Measurements from ENCODE around the gene IFNAR1. TPM values are rescaled to one million over a fixed set of nuclear protein-coding genes. Genes with fewer than 3 reads are reported as not detected.

The IFNAR1 gene
- total and polyA plus RNA-seq, 9 of the 15 experiments (the other 6 are each of a cell fraction or from before 2014, with no cell fraction given), result 8.6 to 31.8 (median 14.8) TPM

- TF ChIP-seq ARID4B (CRISPR knock-in tag; IDR thresholded peaks at IDR 0.05), result no peak
- no peak for TF ChIP-seq ZNF830 (CRISPR knock-in tag; IDR thresholded peaks at IDR 0.05)
- TF ChIP-seq ZBTB7A (IDR thresholded peaks at IDR 0.05; ENCODE audit: borderline replicate concordance, control insufficient read depth, low read depth, low read length), result peak; percentile 55; the same call in 1 of the 2 replicates
- 0 out of 2 replicates have a peak, but pooled peaks have one; percentile 30 for TF ChIP-seq ZBTB40 (IDR thresholded peaks at IDR 0.05)
- no peak for TF ChIP-seq ZBTB40 (CRISPR knock-in tag; IDR thresholded peaks at IDR 0.05)
- peak in 1 of 2 experiments; percentile 54; a peak in 1 of 4 replicates for TF ChIP-seq MNT (conservative IDR thresholded peaks at IDR 0.05)
- no peak for TF ChIP-seq E2F1 (CRISPR knock-in tag; IDR thresholded peaks at IDR 0.05)
- TF ChIP-seq HMGN3 (IDR thresholded peaks at IDR 0.05; ENCODE audit: borderline replicate concordance, extremely low read depth, insufficient read length, low read depth, low read length), result peak; percentile 32
- 0 out of 2 replicates have a peak, but pooled peaks have one; percentile 9 for TF ChIP-seq ZNF121 (CRISPR knock-in tag; conservative IDR thresholded peaks at IDR 0.05)
Observed at GRCh38 chr21:33403786-33404585, 79.2 kb downstream of the IFNAR1 start (continued).
